SU-DHL-6 (cell line): Measurements from ENCODE around the gene ACKR3.

ENCODE experiments used
- H2AFZ ChIP-seq: fragments of 200-600 bp; sonication (generic); 2 replicates; pipeline ENCODE4 v1.6.1; 2014; ENCODE audit warnings: low read depth, mild to moderate bottlenecking, moderate library complexity, mixed read lengths, antibody characterized with exemption, low read length; ENCODE audit not compliant: severe bottlenecking
- H3F3A ChIP-seq: fragments of 200-600 bp; shearing (Covaris generic); 2 replicates; pipeline ENCODE4 v1.6.0; 2016; ENCODE audit warnings: antibody characterized with exemption, mild to moderate bottlenecking; ENCODE audit not compliant: insufficient read depth
- H3K27ac ChIP-seq: fragments of 200-600 bp; sonication (generic); 2 replicates; pipeline ENCODE4 v1.5.1; 2016; ENCODE audit warnings: low read depth, mild to moderate bottlenecking, low read length, moderate library complexity, mixed read lengths
- H3K27me3 ChIP-seq: fragments of 200-600 bp; sonication (generic), shearing (Covaris generic); 2 replicates; pipeline ENCODE4 v1.6.0; 2014; ENCODE audit warnings: mild to moderate bottlenecking, low read length
- H3K36me3 ChIP-seq: fragments of 200-600 bp; sonication (generic); 2 replicates; pipeline ENCODE4 v1.6.1; 2014; ENCODE audit warnings: mild to moderate bottlenecking, low read length, mixed read lengths
- H3K4me2 ChIP-seq: fragments of 300-600, 200-600 bp; shearing (Covaris generic), sonication (generic); 2 replicates; pipeline ENCODE4 v1.6.0; 2014; ENCODE audit warnings: low read length, low read depth, mild to moderate bottlenecking; ENCODE audit not compliant: poor library complexity, severe bottlenecking
- H3K4me3 ChIP-seq: fragments of 200-600 bp; sonication (generic); 2 replicates; pipeline ENCODE4 v1.5.1; 2014; ENCODE audit warnings: antibody characterized with exemption, low read length, mild to moderate bottlenecking, mixed read lengths; ENCODE audit not compliant: insufficient read depth, poor library complexity, severe bottlenecking
- H3K79me2 ChIP-seq: fragments of 200-600 bp; sonication (generic); 2 replicates; pipeline ENCODE4 v1.6.1; 2014; ENCODE audit warnings: mild to moderate bottlenecking, low read length, moderate library complexity; ENCODE audit not compliant: insufficient read depth
- H3K9ac ChIP-seq: fragments of 200-600 bp; sonication (generic); 2 replicates; pipeline ENCODE4 v1.7.0; 2014; ENCODE audit warnings: mild to moderate bottlenecking, low read length
- H3K9me2 ChIP-seq: fragments of 200-600 bp; sonication (generic); replicated peaks from 2 replicates; pipeline ENCODE4 v1.6.1; 2014; ENCODE audit warnings: low read length; ENCODE audit not compliant: insufficient read depth
- H3K9me3 ChIP-seq: fragments of 200-600 bp; sonication (generic); 2 replicates; pipeline ENCODE4 v1.6.1; 2014; ENCODE audit warnings: low read length, mixed read lengths; ENCODE audit not compliant: insufficient read depth
- H4K20me1 ChIP-seq: fragments of 200-600 bp; sonication (generic); 2 replicates; pipeline ENCODE4 v1.6.1; 2014; ENCODE audit warnings: low read depth, mild to moderate bottlenecking, antibody characterized with exemption, low read length, moderate library complexity, mixed read lengths
- CTCF ChIP-seq: fragments of 200-600 bp; sonication (generic); IDR thresholded peaks from one replicate; pipeline ENCODE4 v1.5.1; 2017; ENCODE audit warnings: antibody characterized with exemption, mild to moderate bottlenecking, low read length, moderate library complexity; ENCODE audit not compliant: insufficient read depth, poor library complexity, severe bottlenecking
- EZH2phosphoT487 ChIP-seq: fragments of 200-600 bp; sonication (generic), shearing (Covaris generic); conservative IDR thresholded peaks from 2 replicates; pipeline ENCODE4 v1.6.1; 2018; ENCODE audit warnings: mild to moderate bottlenecking, antibody characterized with exemption, low read length, moderate library complexity, mixed read lengths

ACKR3 gene

GRCh38 chr2:236552581-236553363 lies 16.9 kb upstream of the ACKR3 start:
- Histone ChIP-seq H4K20me1 (no peaks in the 10 kb centered on the region), H2AFZ (no peak overlapping the region), H3K27ac (no peak overlapping the region), H3K36me3 (no peaks in the 10 kb centered on the region), H3K9me2 (no peaks in the 10 kb centered on the region), H3K9ac (no peak overlapping the region), H3F3A (no peaks in the 10 kb centered on the region), H3K9me3 (no peaks in the 10 kb centered on the region), H3K27me3 (no peaks in the 10 kb centered on the region), H3K79me2 (no peaks in the 10 kb centered on the region), H3K4me2 (no peak overlapping the region), H3K4me3 (no peak overlapping the region)
- TF ChIP-seq CTCF (no peak), EZH2phosphoT487 (no peak)

GRCh38 chr2:236553522-236553921 lies 16.1 kb upstream of the ACKR3 start:
- H3K4me2 ChIP-seq = no peak overlapping the region
- H3K79me2 ChIP-seq = no peaks in the 10 kb centered on the region
- H3K36me3 ChIP-seq = no peaks in the 10 kb centered on the region
- no peak overlapping the region for H2AFZ ChIP-seq
- H3K9ac ChIP-seq = no peak overlapping the region
- H3K9me3 ChIP-seq = no peaks in the 10 kb centered on the region
- no peaks in the 10 kb centered on the region for H3F3A ChIP-seq
- no peak overlapping the region for H3K4me3 ChIP-seq
- H3K27me3 ChIP-seq = no peaks in the 10 kb centered on the region
- TF ChIP-seq CTCF (no peak), EZH2phosphoT487 (no peak)
- H4K20me1 ChIP-seq = no peaks in the 10 kb centered on the region
- H3K27ac ChIP-seq = no peak overlapping the region
- H3K9me2 ChIP-seq = no peaks in the 10 kb centered on the region

- H3K27ac ChIP-seq = no peak overlapping the region
- no peaks in the 10 kb centered on the region for H3K79me2 ChIP-seq
- H3K27me3 ChIP-seq = no peaks in the 10 kb centered on the region
- no peaks in the 10 kb centered on the region for H4K20me1 ChIP-seq
- TF ChIP-seq EZH2phosphoT487 = no peak
- TF ChIP-seq CTCF = no peak
- no peak overlapping the region for H3K4me3 ChIP-seq
- no peaks in the 10 kb centered on the region for H3F3A ChIP-seq
- no peak overlapping the region for H3K9ac ChIP-seq
- no peak overlapping the region for H3K4me2 ChIP-seq
- no peak overlapping the region for H2AFZ ChIP-seq
- no peaks in the 10 kb centered on the region for H3K9me2 ChIP-seq
- no peaks in the 10 kb centered on the region for H3K36me3 ChIP-seq
- H3K9me3 ChIP-seq = no peaks in the 10 kb centered on the region
These were observed 14.9 kb upstream of the ACKR3 start for GRCh38 chr2:236554629-236555282.
